HUES6 (cell line): ENCODE measurements around the gene NPFFR1.

ENCODE experiments used
- H3K27ac ChIP-seq: 2 replicates; pipeline ENCODE4 v1.7.0; 2013; ENCODE audit warnings: low read depth, mild to moderate bottlenecking, low read length, inconsistent platforms
- H3K27me3 ChIP-seq: 2 replicates; pipeline ENCODE4 v1.6.1; 2013; ENCODE audit warnings: low read length; ENCODE audit not compliant: control insufficient read depth, insufficient read depth
- H3K36me3 ChIP-seq: 2 replicates; pipeline ENCODE4 v1.6.1; 2013; ENCODE audit warnings: low read length; ENCODE audit not compliant: control insufficient read depth, insufficient read depth
- H3K4me1 ChIP-seq: 2 replicates; pipeline ENCODE4 v1.6.1; 2013; ENCODE audit warnings: low read length; ENCODE audit not compliant: control insufficient read depth, insufficient read depth
- H3K4me3 ChIP-seq: 2 replicates; pipeline ENCODE4 v1.5.1; 2013; ENCODE audit warnings: low read depth, low read length
- H3K9ac ChIP-seq: one replicate; pipeline ENCODE4 v1.6.1; 2013; ENCODE audit warnings: mild to moderate bottlenecking, low read length
- H3K9me3 ChIP-seq: 2 replicates; pipeline ENCODE4 v1.6.1; 2013; ENCODE audit warnings: low read depth, low read length; ENCODE audit not compliant: control insufficient read depth, insufficient read depth

Gene NPFFR1

GRCh38 chr10:70323697-70324338 lies 40.0 kb upstream of the NPFFR1 start:
- H3K4me1 ChIP-seq, result peaks cover 9% of the 10 kb centered on the region; the same call in 1 of the 2 replicates

GRCh38 chr10:70323138-70323696 lies 39.4 kb upstream of the NPFFR1 start:
- no peak overlapping the region for H3K9ac ChIP-seq
- H3K4me1 ChIP-seq, result peaks cover 9% of the 10 kb centered on the region; the same call in 1 of the 2 replicates
- H3K9me3 ChIP-seq, result no peaks in the 10 kb centered on the region
- no peak overlapping the region for H3K4me3 ChIP-seq
- H3K27ac ChIP-seq, result no peak overlapping the region
- H3K27me3 ChIP-seq, result no peaks in the 10 kb centered on the region
- H3K36me3 ChIP-seq, result peaks cover 9% of the 10 kb centered on the region; the same call in 1 of the 2 replicates

More at GRCh38 chr10:70323697-70324338, 40.0 kb upstream of the NPFFR1 start:
- Histone ChIP-seq H3K9ac (no peak overlapping the region), H3K27me3 (no peaks in the 10 kb centered on the region), H3K36me3 (peaks cover 9% of the 10 kb centered on the region; the same call in 1 of the 2 replicates), H3K27ac (no peak overlapping the region), H3K4me3 (no peak overlapping the region), H3K9me3 (no peaks in the 10 kb centered on the region)

- H3K4me1 ChIP-seq, result peaks cover 9% of the 10 kb centered on the region; the same call in 1 of the 2 replicates
- no peaks in the 10 kb centered on the region for H3K27me3 ChIP-seq
Observed at GRCh38 chr10:70321897-70322890, 38.4 kb upstream of the NPFFR1 start.

DNA sequence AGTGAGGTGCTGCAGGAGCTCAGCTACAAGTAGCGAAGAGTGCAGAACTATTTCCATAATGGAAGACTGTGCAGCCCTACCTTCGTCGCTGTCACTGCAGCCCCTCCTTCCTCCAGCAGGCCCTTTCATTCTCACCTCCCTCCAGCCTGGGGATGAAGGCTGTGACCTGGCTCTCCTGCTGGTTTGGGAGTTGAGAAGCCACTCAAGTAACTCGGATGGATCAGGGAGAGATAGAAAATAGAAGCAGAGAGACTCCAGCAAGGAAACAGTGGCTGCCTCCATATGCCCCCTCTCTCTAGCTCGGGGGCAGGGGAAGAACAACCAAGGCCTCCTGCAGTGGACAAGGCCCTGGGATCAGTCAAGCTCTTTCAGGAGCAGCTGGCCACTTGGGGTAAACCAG lies 37.4 kb upstream of the NPFFR1 start:
- Histone ChIP-seq H3K9me3 (no peaks in the 10 kb centered on the region), H3K27ac (no peak overlapping the region), H3K9ac (no peak overlapping the region), H3K36me3 (peaks cover 9% of the 10 kb centered on the region; the same call in 1 of the 2 replicates), H3K27me3 (no peaks in the 10 kb centered on the region), H3K4me3 (no peak overlapping the region), H3K4me1 (peaks cover 9% of the 10 kb centered on the region; the same call in 1 of the 2 replicates)

More at GRCh38 chr10:70321897-70322890, 38.4 kb upstream of the NPFFR1 start:
- no peaks in the 10 kb centered on the region for H3K9me3 ChIP-seq
- H3K36me3 ChIP-seq, result peaks cover 9% of the 10 kb centered on the region; the same call in 1 of the 2 replicates
- H3K27ac ChIP-seq, result no peak overlapping the region
- H3K9ac ChIP-seq, result no peak overlapping the region
- H3K4me3 ChIP-seq, result no peak overlapping the region

GRCh38 chr10:70320751-70321150 lies 36.9 kb upstream of the NPFFR1 start:
- Histone ChIP-seq H3K4me1 (peaks cover 9% of the 10 kb centered on the region; the same call in 1 of the 2 replicates), H3K4me3 (no peak overlapping the region), H3K9ac (no peak overlapping the region), H3K9me3 (no peaks in the 10 kb centered on the region), H3K27me3 (no peaks in the 10 kb centered on the region), H3K27ac (no peak overlapping the region), H3K36me3 (peaks cover 9% of the 10 kb centered on the region; the same call in 1 of the 2 replicates)

DNA sequence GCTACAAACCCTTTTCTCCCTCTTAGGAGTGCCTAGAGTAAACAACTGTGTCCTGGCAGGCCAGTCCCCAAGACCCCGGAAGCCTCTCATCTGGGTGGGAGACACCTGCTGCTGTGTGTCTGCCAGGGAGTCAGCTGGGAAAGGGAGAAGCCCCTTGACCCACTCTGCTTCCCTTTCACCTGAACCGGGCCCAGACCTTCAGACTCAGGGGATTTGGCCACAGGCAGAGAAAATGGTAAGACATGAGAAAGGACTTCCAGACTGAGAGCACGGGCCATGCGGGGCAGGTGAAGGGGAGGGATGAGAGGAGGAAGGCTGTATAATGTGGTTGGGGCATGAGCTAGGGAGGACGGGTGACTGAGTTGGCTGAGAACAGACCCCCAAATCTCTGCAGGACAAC lies 36.0 kb upstream of the NPFFR1 start:
- Histone ChIP-seq H3K36me3 (peaks cover 9% of the 10 kb centered on the region; the same call in 1 of the 2 replicates), H3K27ac (no peak overlapping the region), H3K9me3 (no peaks in the 10 kb centered on the region), H3K27me3 (no peaks in the 10 kb centered on the region), H3K9ac (no peak overlapping the region), H3K4me3 (no peak overlapping the region), H3K4me1 (peaks cover 8% of the 10 kb centered on the region; the same call in 1 of the 2 replicates)

- Histone ChIP-seq H3K9me3 (no peaks in the 10 kb centered on the region), H3K4me3 (no peak overlapping the region), H3K9ac (no peak overlapping the region), H3K4me1 (0 out of 2 replicates have a peak, but pooled peaks cover 2% of the 10 kb centered on the region), H3K36me3 (peaks cover 9% of the 10 kb centered on the region; the same call in 1 of the 2 replicates), H3K27me3 (no peaks in the 10 kb centered on the region), H3K27ac (no peak overlapping the region)
Observed at GRCh38 chr10:70319183-70319582, 35.4 kb upstream of the NPFFR1 start.

DNA sequence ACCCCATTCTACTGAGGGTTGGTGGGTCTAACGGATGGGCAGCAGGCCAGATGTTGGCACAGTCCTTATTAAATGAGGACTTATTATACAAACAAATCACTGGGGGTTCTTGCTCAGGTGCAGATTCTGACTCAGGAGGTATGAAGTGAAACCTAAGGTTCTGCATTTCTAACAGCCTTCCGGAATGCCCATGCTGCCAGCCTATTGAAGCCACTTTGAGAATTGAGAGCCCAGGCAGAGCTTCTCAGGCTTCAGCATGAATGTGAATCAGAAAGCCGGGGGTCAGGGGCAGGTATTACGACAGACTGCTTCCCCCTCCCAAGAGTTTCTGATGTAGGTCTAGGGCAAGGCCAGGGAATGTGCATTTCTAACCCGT lies 34.1 kb upstream of the NPFFR1 start:
- H3K4me3 ChIP-seq, result no peak overlapping the region
- no peak overlapping the region for H3K27ac ChIP-seq
- H3K9me3 ChIP-seq, result no peaks in the 10 kb centered on the region
- H3K36me3 ChIP-seq, result peaks cover 9% of the 10 kb centered on the region; the same call in 1 of the 2 replicates
- H3K27me3 ChIP-seq, result no peaks in the 10 kb centered on the region
- H3K4me1 ChIP-seq, result no peaks in the 10 kb centered on the region
- H3K9ac ChIP-seq, result no peak overlapping the region

DNA sequence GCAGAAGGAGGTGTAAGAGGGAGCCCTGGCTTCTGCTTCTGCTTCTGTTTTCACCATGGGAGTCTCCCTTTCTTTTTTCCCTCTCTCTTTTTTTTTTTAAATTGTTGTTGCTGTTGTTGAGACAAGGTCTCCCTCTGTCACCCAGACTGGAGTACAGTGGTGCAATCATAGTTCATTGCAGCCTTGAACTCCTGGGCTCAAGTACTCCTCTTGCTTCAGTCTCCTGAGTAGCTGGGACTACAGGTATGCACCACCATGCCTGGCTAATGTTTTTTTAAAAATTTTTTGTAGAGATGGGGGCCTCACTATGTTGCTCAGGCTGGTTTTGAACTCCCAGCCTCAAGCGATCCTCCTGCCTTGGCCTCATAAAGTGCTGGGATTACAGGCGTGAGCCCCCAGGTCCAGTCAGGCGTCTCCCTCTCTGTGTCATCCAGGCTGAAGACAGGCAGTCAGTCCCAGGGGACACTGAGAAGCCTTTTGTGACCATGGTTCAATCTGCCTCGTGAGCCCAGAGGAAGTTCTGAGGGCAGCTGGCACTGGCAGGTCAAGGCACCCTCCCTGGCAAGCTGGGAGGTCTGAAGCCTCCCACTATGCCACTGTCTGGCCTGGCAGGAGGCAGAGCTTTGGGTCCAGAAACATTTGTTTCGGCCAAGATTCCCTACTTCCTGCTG lies 33.6 kb upstream of the NPFFR1 start:
- Histone ChIP-seq H3K4me3 (no peak overlapping the region), H3K36me3 (peaks cover 9% of the 10 kb centered on the region; the same call in 1 of the 2 replicates), H3K9ac (no peak overlapping the region), H3K27ac (no peak overlapping the region), H3K27me3 (no peaks in the 10 kb centered on the region), H3K4me1 (no peaks in the 10 kb centered on the region), H3K9me3 (no peaks in the 10 kb centered on the region)

- H3K9ac ChIP-seq, result no peak overlapping the region
- no peaks in the 10 kb centered on the region for H3K9me3 ChIP-seq
- no peaks in the 10 kb centered on the region for H3K4me1 ChIP-seq
- no peaks in the 10 kb centered on the region for H3K36me3 ChIP-seq
- no peak overlapping the region for H3K4me3 ChIP-seq
- no peak overlapping the region for H3K27ac ChIP-seq
- no peaks in the 10 kb centered on the region for H3K27me3 ChIP-seq
Observed at GRCh38 chr10:70315815-70316214, 32.0 kb upstream of the NPFFR1 start.
